Measurements from ENCODE around the gene SLC39A3. TPM values are rescaled to one million over a fixed set of nuclear protein-coding genes. Genes with fewer than 3 reads are reported as not detected.

SLC39A3 gene
- total and polyA plus RNA-seq, 5 donors from 2014 or later = 14.6 to 41.8 (median 35.2) TPM

DNA sequence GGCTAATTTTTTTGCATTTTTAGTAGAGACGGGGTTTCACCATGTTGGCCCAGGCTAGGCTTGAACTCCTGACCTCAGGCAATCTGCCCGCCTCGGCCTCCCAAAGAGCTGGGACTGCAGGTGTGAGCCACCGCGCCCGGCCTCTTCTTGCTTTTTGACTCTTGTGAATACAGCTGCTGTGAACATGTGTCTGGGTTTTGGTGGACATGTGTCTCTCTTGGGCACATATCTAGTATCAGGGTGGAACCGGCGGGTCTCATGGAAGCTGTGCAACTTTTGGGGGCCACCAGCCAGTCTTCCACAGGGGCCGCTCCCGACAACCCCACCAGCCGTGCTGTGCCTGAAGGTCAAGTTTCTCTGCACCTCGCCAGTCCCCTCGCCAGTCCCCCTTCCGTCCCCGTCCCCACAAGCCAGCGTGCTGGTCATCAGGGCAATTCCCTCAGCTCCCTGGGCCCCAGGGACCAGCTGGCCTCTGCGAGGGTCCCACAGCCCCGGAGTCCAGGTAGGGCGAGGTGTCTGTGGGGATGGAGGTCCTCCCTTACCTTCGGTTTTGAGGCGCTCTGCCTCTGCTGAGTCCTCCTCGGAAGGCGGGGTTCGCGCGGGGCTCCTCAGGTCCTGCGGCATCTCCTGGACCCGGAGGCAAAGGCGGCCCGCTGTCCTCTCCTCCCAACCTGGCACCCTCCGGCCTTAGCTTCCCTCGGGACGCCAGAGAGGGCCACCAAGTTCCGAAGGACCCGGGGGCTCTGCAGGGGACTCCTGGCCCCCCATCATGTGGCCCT lies 27.0 kb upstream of the SLC39A3 start:
- Mint-ChIP-seq H3K4me1 (peaks cover 0 to 2% (median 0%) of the 10 kb centered on the region in 4 donors), H3K27me3 (no peaks in the 10 kb centered on the region), H3K36me3 (no peaks in the 10 kb centered on the region), H3K4me3 (no peak overlapping the region), H3K27ac (peak overlapping the region in 1 of 3 donors; percentile 79), H3K9me3 (peaks cover 0 to 2% (median 0%) of the 10 kb centered on the region in 7 donors)
- H3K4me1 ChIP-seq (ENCODE audit: control insufficient read depth, insufficient read depth, low read length, poor library complexity, severe bottlenecking) = no peaks in the 10 kb centered on the region
- H3K27me3 ChIP-seq (ENCODE audit: control insufficient read depth, insufficient read depth, low read length) = no peaks in the 10 kb centered on the region
- no peak overlapping the region for H3K27ac ChIP-seq (ENCODE audit: insufficient read depth, low read length, poor library complexity, severe bottlenecking)
- no peak overlapping the region for H3K4me3 ChIP-seq (ENCODE audit: low read depth, low read length)
- H3K9me3 ChIP-seq (ENCODE audit: control insufficient read depth in 2 of 2, low read length in 2 of 2) = no peaks in the 10 kb centered on the region
- ATAC-seq (ENCODE audit: low read depth in 2 of 2) (no peak), DNase-seq (no peak)
- H3K36me3 ChIP-seq (ENCODE audit: control insufficient read depth, insufficient read depth, low read length) = peaks cover 20% of the 10 kb centered on the region

DNA sequence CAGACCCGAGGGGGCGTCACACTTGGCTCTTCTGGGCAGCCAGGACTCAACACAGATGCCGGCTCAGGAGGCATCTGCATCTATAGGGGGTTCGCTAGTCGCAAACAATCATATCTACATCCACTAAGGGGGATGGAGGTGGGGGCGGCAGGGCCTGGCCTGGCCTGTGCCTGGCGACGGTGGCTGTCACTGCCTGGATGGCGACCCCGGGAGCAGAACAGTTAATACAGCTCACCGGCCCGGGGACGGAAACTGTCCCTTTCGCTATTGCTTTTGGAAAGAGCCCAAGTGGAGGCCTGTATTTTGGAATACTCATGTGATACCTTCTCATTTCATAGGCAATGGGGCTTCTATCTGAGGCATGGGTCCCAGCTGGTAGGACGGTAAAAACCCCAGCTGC lies 25.6 kb upstream of the SLC39A3 start:
- Mint-ChIP-seq H3K27me3 (no peaks in the 10 kb centered on the region), H3K27ac (no peak overlapping the region), H3K9me3 (peaks cover 0 to 2% (median 0%) of the 10 kb centered on the region in 7 donors), H3K4me1 (peaks cover 0 to 2% (median 0%) of the 10 kb centered on the region in 4 donors), H3K36me3 (no peaks in the 10 kb centered on the region), H3K4me3 (no peak overlapping the region)
- Histone ChIP-seq H3K4me3 (ENCODE audit: low read depth, low read length) (no peak overlapping the region), H3K9me3 (ENCODE audit: control insufficient read depth in 2 of 2, low read length in 2 of 2) (no peaks in the 10 kb centered on the region), H3K27me3 (ENCODE audit: control insufficient read depth, insufficient read depth, low read length) (no peaks in the 10 kb centered on the region), H3K36me3 (ENCODE audit: control insufficient read depth, insufficient read depth, low read length) (peaks cover 24% of the 10 kb centered on the region), H3K4me1 (ENCODE audit: control insufficient read depth, insufficient read depth, low read length, poor library complexity, severe bottlenecking) (no peaks in the 10 kb centered on the region), H3K27ac (ENCODE audit: insufficient read depth, low read length, poor library complexity, severe bottlenecking) (no peak overlapping the region)
- no peak for DNase-seq
- no peak for ATAC-seq (ENCODE audit: low read depth in 2 of 2)

DNA sequence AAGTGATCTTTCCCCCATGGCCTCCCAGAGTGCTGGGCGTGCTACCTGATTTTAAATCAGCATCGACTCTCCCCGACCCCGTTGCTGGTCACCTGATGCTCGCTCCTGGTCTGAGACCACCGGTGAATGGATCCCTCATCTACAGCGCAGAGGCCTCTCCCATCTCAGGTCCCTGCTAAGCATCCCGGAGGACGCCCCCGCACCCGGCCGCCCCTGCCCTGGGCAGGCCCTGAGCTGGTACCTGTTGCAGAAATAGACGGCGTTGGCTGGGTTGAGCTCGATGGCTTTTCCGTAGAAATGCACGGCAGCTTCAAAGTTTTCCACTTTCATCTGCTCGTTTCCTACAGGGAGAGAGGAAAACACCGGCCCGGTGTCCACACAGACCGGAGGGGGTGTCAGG lies 25.1 kb upstream of the SLC39A3 start:
- H3K9me3 Mint-ChIP-seq = peaks cover 0 to 2% (median 0%) of the 10 kb centered on the region in 7 donors
- H3K27me3 Mint-ChIP-seq = no peaks in the 10 kb centered on the region
- H3K36me3 ChIP-seq (ENCODE audit: control insufficient read depth, insufficient read depth, low read length) = peaks cover 24% of the 10 kb centered on the region
- no peaks in the 10 kb centered on the region for H3K36me3 Mint-ChIP-seq
- H3K27me3 ChIP-seq (ENCODE audit: control insufficient read depth, insufficient read depth, low read length) = no peaks in the 10 kb centered on the region
- H3K4me1 Mint-ChIP-seq = no peaks in the 10 kb centered on the region
- H3K4me3 Mint-ChIP-seq = no peak overlapping the region
- no peak overlapping the region for H3K4me3 ChIP-seq (ENCODE audit: low read depth, low read length)
- no peaks in the 10 kb centered on the region for H3K4me1 ChIP-seq (ENCODE audit: control insufficient read depth, insufficient read depth, low read length, poor library complexity, severe bottlenecking)
- DNase-seq (no peak), ATAC-seq (ENCODE audit: low read depth in 2 of 2) (no peak)
- no peak overlapping the region for H3K27ac ChIP-seq (ENCODE audit: insufficient read depth, low read length, poor library complexity, severe bottlenecking)
- H3K9me3 ChIP-seq (ENCODE audit: control insufficient read depth in 2 of 2, low read length in 2 of 2) = no peaks in the 10 kb centered on the region
- no peak overlapping the region for H3K27ac Mint-ChIP-seq

- DNase-seq (no peak), ATAC-seq (ENCODE audit: low read depth in 2 of 2) (no peak)
- Mint-ChIP-seq H3K36me3 (peaks cover 7% of the 10 kb centered on the region), H3K9me3 (peaks cover 0 to 2% (median 0%) of the 10 kb centered on the region in 7 donors), H3K4me1 (peaks cover 0 to 2% (median 0%) of the 10 kb centered on the region in 4 donors), H3K27ac (no peak overlapping the region), H3K27me3 (no peaks in the 10 kb centered on the region), H3K4me3 (no peak overlapping the region)
- H3K27ac ChIP-seq (ENCODE audit: insufficient read depth, low read length, poor library complexity, severe bottlenecking) = no peak overlapping the region
- no peaks in the 10 kb centered on the region for H3K4me1 ChIP-seq (ENCODE audit: control insufficient read depth, insufficient read depth, low read length, poor library complexity, severe bottlenecking)
- no peaks in the 10 kb centered on the region for H3K9me3 ChIP-seq (ENCODE audit: control insufficient read depth in 2 of 2, low read length in 2 of 2)
- H3K27me3 ChIP-seq (ENCODE audit: control insufficient read depth, insufficient read depth, low read length) = no peaks in the 10 kb centered on the region
- H3K4me3 ChIP-seq (ENCODE audit: low read depth, low read length) = no peak overlapping the region
- H3K36me3 ChIP-seq (ENCODE audit: control insufficient read depth, insufficient read depth, low read length) = peaks cover 27% of the 10 kb centered on the region
These were observed 23.9 kb upstream of the SLC39A3 start for GRCh38 chr19:2763687-2764086.

DNA sequence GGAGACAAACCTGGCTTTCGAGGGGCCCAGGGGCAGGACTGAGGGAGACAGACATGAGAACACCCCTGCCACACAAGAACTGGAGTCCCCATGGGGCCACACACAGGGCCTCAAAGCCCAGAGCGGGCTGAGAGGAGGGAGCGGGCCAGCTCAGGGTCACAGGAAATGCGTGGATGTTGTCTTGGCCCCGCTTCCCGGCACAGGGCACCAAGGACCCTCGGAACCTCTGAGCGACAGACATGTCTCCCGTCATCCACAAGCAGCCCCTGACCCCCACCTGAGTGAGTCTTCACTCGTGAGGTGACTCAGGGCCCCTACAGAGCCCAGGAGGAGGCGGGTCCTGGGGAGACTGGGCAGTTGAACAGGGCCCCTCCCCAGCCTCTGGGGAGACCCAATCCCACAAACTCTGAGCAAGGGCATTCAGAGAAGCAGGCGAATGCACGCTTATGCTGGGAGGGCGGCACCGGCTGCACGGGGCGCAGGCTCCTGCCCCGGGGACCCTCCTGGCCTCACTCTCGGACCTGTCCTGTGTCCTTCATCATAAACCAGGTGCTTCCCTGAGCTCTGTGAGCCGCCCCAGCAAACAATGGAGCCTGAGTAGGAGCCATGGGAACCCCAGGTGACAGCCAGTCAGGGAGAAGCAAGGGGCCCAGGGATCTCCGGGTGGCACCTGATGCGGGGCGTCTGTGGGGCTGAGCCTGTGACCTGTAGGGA lies 23.1 kb upstream of the SLC39A3 start:
- DNase-seq = no peak
- peaks cover 10% of the 10 kb centered on the region for H3K36me3 Mint-ChIP-seq
- peaks cover 0 to 2% (median 0%) of the 10 kb centered on the region in 7 donors for H3K9me3 Mint-ChIP-seq
- no peak for ATAC-seq (ENCODE audit: low read depth in 2 of 2)
- Histone ChIP-seq H3K27me3 (ENCODE audit: control insufficient read depth, insufficient read depth, low read length) (no peaks in the 10 kb centered on the region), H3K9me3 (ENCODE audit: control insufficient read depth in 2 of 2, low read length in 2 of 2) (no peaks in the 10 kb centered on the region), H3K4me1 (ENCODE audit: control insufficient read depth, insufficient read depth, low read length, poor library complexity, severe bottlenecking) (no peaks in the 10 kb centered on the region), H3K27ac (ENCODE audit: insufficient read depth, low read length, poor library complexity, severe bottlenecking) (no peak overlapping the region), H3K36me3 (ENCODE audit: control insufficient read depth, insufficient read depth, low read length) (peaks cover 28% of the 10 kb centered on the region), H3K4me3 (ENCODE audit: low read depth, low read length) (no peak overlapping the region)
- no peaks in the 10 kb centered on the region for H3K27me3 Mint-ChIP-seq
- peaks cover 0 to 2% (median 0%) of the 10 kb centered on the region in 4 donors for H3K4me1 Mint-ChIP-seq
- no peak overlapping the region for H3K27ac Mint-ChIP-seq
- no peak overlapping the region for H3K4me3 Mint-ChIP-seq

DNA sequence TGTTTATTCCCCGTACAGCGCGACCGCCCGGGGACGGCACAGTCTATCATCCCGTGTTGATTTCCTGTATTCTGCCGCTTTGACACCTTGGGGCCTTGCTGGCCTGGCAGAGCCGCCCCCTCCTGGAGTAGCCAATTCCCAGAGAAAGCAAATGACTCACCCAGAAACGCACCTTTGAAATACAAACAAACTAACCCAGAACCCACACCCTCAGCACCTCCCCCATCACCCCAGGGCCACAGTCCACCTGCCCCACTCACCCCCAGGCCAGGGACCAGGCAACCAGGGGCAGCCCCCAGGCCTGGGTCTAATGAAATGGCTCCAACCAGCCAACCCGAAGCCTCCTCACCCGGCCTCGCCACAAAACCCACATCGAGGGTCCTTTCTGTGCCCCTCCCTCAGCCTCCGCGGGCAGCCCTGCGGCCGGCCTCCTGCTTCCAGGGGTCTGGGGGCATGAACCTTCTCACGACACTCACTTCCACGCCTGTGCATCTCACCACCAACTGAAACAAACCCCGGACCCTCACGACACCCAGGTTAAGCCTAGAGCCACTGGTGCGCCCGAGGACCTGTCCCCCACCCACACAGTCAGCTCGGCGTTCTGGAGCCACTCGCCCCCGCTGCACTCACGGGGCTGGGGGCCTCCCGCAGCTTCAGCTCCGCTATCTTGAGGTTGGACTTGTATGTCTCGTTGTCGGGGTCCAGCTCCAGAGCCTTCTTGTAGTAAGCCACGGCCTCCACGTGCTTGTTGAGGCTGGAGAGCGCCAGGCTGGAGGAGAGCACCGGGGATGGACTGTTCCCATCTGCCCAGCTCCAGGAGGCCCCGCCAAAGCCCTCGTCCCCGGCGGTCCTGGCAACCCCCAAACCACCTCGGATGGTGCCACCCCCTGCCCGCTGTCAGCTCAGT lies 22.3 kb upstream of the SLC39A3 start:
- no peak overlapping the region for H3K4me3 ChIP-seq (ENCODE audit: low read depth, low read length)
- Mint-ChIP-seq H3K4me3 (no peak overlapping the region), H3K4me1 (peaks cover 0 to 2% (median 0%) of the 10 kb centered on the region in 4 donors), H3K36me3 (peaks cover 10% of the 10 kb centered on the region), H3K9me3 (peaks cover 0 to 2% (median 0%) of the 10 kb centered on the region in 7 donors), H3K27ac (peak overlapping the region in 1 of 3 donors; percentile 83), H3K27me3 (no peaks in the 10 kb centered on the region)
- H3K4me1 ChIP-seq (ENCODE audit: control insufficient read depth, insufficient read depth, low read length, poor library complexity, severe bottlenecking) = no peaks in the 10 kb centered on the region
- no peaks in the 10 kb centered on the region for H3K27me3 ChIP-seq (ENCODE audit: control insufficient read depth, insufficient read depth, low read length)
- DNase-seq (no peak), ATAC-seq (ENCODE audit: low read depth in 2 of 2) (no peak)
- peaks cover 24% of the 10 kb centered on the region for H3K36me3 ChIP-seq (ENCODE audit: control insufficient read depth, insufficient read depth, low read length)
- no peak overlapping the region for H3K27ac ChIP-seq (ENCODE audit: insufficient read depth, low read length, poor library complexity, severe bottlenecking)
- no peaks in the 10 kb centered on the region for H3K9me3 ChIP-seq (ENCODE audit: control insufficient read depth in 2 of 2, low read length in 2 of 2)

DNA sequence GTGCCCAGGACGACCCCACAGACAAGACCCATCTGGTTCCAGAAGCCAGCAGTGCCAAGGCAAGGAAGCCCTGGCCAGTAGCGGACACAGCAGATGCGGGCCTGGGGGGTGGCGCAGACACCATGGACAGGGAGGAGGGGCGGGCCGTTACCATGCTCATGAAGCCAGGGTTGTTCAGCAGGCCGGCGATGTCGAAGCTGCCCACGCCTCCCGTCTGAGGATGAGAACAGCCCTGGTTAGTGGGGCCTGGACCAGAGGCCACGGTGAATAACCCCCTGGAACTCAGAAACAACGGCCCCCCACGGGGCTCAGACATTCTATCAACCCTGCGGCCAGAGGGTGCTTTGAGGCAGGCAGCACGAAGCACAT lies 21.5 kb upstream of the SLC39A3 start:
- no peak overlapping the region for H3K27ac Mint-ChIP-seq
- DNase-seq (no peak), ATAC-seq (ENCODE audit: low read depth in 2 of 2) (no peak)
- peaks cover 0 to 2% (median 0%) of the 10 kb centered on the region in 7 donors for H3K9me3 Mint-ChIP-seq
- H3K4me1 ChIP-seq (ENCODE audit: control insufficient read depth, insufficient read depth, low read length, poor library complexity, severe bottlenecking) = no peaks in the 10 kb centered on the region
- H3K27me3 ChIP-seq (ENCODE audit: control insufficient read depth, insufficient read depth, low read length) = no peaks in the 10 kb centered on the region
- H3K4me3 Mint-ChIP-seq = no peak overlapping the region
- no peaks in the 10 kb centered on the region for H3K27me3 Mint-ChIP-seq
- H3K36me3 ChIP-seq (ENCODE audit: control insufficient read depth, insufficient read depth, low read length) = peaks cover 24% of the 10 kb centered on the region
- H3K4me1 Mint-ChIP-seq = peaks cover 0 to 2% (median 0%) of the 10 kb centered on the region in 4 donors
- H3K9me3 ChIP-seq (ENCODE audit: control insufficient read depth in 2 of 2, low read length in 2 of 2) = no peaks in the 10 kb centered on the region
- H3K4me3 ChIP-seq (ENCODE audit: low read depth, low read length) = no peak overlapping the region
- H3K36me3 Mint-ChIP-seq = peaks cover 12% of the 10 kb centered on the region
- H3K27ac ChIP-seq (ENCODE audit: insufficient read depth, low read length, poor library complexity, severe bottlenecking) = no peak overlapping the region
